ENCODE measurements around the gene ARL6IP5. TPM values are rescaled to one million over a fixed set of nuclear protein-coding genes. Genes with fewer than 3 reads are reported as not detected.

ARL6IP5 gene
- 100 to 1,000 TPM in 4 of 5 experiments, 10 to 100 TPM in 1; 75.8 to 226 (median 119) TPM for total RNA-seq
- 100 to 1,000 TPM; 330 to 457 TPM for polyA plus RNA-seq
- 72.0 reads per million, percentile 78 among the genes with 10 or more reads in this experiment for total RNA-seq

- Mint-ChIP-seq H3K27ac (peak within 1 kb of the TSS; percentile 92 to 99 (median 98)), H3K9me3 (peaks cover 0 to 2% (median 0%) of the 10 kb centered on the region in 11 donors), H3K4me1 (peaks cover 44 to 72% (median 62%) of the 10 kb centered on the region in 7 donors), H3K27me3 (no peaks in the 10 kb centered on the region), H3K4me3 (peak within 1 kb of the TSS; percentile 88 to 99 (median 97)), H3K36me3 (peaks cover 0 to 31% (median 11%) of the 10 kb centered on the region in 5 donors)
- ChIA-PET POLR2A (interaction anchor here (0.7 to 10.9 kb wide), 14 partner anchors 9 to 1346 kb away, joined by 3 to 103 read pairs (median 4); partner anchors contain the start of genes EOGT and TMF1), CTCF (interaction anchor here (0.9 to 1.3 kb wide), 3 partner anchors 27 to 36 kb away, joined by 3 to 8 read pairs (median 4); no protein-coding TSS in a partner anchor)
- peaks cover 0 to 5% (median 0%) of the 10 kb centered on the region in 3 experiments for H3K36me3 ChIP-seq (ENCODE audit: control insufficient read depth in 2 of 3, insufficient read depth in 3 of 3, low read length in 3 of 3)
- peak within 1 kb of the TSS; percentile 89 for H3K4me3 ChIP-seq (ENCODE audit: low read length)
- ATAC-seq (peak; percentile 84), DNase-seq (peak; percentile 71 to 95 (median 93))
- peak within 1 kb of the TSS; percentile 76 for H3K27ac ChIP-seq (ENCODE audit: low read depth, low read length)
- intact Hi-C loops (cut with micrococcal nuclease): loop anchor here (1.0 to 10.0 kb wide), 7 partner anchors 8 to 1980 kb away; partner anchors contain the start of genes SUCLG2 (in 2 of the 2), TMF1 (in 2 of the 2) and EOGT (in 1 of the 2)
- peaks cover 58% of the 10 kb centered on the region in 2 donors for H3K4me1 ChIP-seq (ENCODE audit: control insufficient read depth in 2 of 2, insufficient read depth in 2 of 2, low read length in 2 of 2)
- H3K9me3 ChIP-seq (ENCODE audit: control insufficient read depth in 2 of 3, low read length in 3 of 3): no peaks in the 10 kb centered on the region
- no peaks in the 10 kb centered on the region for H3K27me3 ChIP-seq (ENCODE audit: control insufficient read depth in 2 of 2, insufficient read depth in 2 of 2, low read length in 2 of 2)
Observed at GRCh38 chr3:69084326-69085167, at the start of gene ARL6IP5. Gene ARL6IP5 (plus strand): TSS chr3:69084937. CDS start chr3:69085048, 111 bp downstream.

- Histone ChIP-seq H3K9me3 (ENCODE audit: control insufficient read depth in 2 of 3, low read length in 3 of 3) (no peaks in the 10 kb centered on the region), H3K4me3 (ENCODE audit: low read length) (no peak overlapping the region), H3K27me3 (ENCODE audit: control insufficient read depth in 2 of 2, insufficient read depth in 2 of 2, low read length in 2 of 2) (no peaks in the 10 kb centered on the region), H3K36me3 (ENCODE audit: control insufficient read depth in 2 of 3, insufficient read depth in 3 of 3, low read length in 3 of 3) (peaks cover 7 to 41% (median 41%) of the 10 kb centered on the region in 3 experiments), H3K27ac (ENCODE audit: low read depth, low read length) (no peak overlapping the region), H3K4me1 (ENCODE audit: control insufficient read depth in 2 of 2, insufficient read depth in 2 of 2, low read length in 2 of 2) (peaks cover 6 to 17% of the 10 kb centered on the region in 2 donors)
- H3K36me3 Mint-ChIP-seq: peaks cover 20 to 50% (median 35%) of the 10 kb centered on the region in 5 donors
- peaks cover 14 to 41% (median 36%) of the 10 kb centered on the region in 7 donors for H3K4me1 Mint-ChIP-seq
- no peak for DNase-seq
- no peak for ATAC-seq
- ChIA-PET CTCF (no interaction called here), POLR2A (interaction anchor here (0.9 kb wide), 1 partner anchor 32 kb away, joined by 3 read pairs; no protein-coding TSS in a partner anchor)
- intact Hi-C loops (cut with micrococcal nuclease): no loop called here
- H3K4me3 Mint-ChIP-seq: peak overlapping the region in 1 of 10 donors; percentile 37
- H3K9me3 Mint-ChIP-seq: no peaks in the 10 kb centered on the region
- peak overlapping the region in 2 of 9 donors; percentile 46 to 49 for H3K27ac Mint-ChIP-seq
- no peaks in the 10 kb centered on the region for H3K27me3 Mint-ChIP-seq
Observed at GRCh38 chr3:69044608-69045007, 40.1 kb upstream of the ARL6IP5 start.

- CTCF ChIA-PET: no interaction called here
- peaks cover 9 to 29% (median 24%) of the 10 kb centered on the region in 5 donors for H3K36me3 Mint-ChIP-seq
Observed at GRCh38 chr3:69048990-69049389, 35.7 kb upstream of the ARL6IP5 start.

GRCh38 chr3:69051756-69052471 is 32.8 kb upstream of the ARL6IP5 start, which contains the start of gene TMF1:
Gene TMF1 (minus strand): TSS chr3:69052333. CDS start chr3:69052086, 247 bp downstream.
- CTCF ChIA-PET: interaction anchor here (0.7 to 1.7 kb wide), 3 partner anchors 27 to 38 kb away, joined by 3 to 4 read pairs (median 4); partner anchors contain the start of gene EOGT
- H3K4me1 ChIP-seq (ENCODE audit: control insufficient read depth in 2 of 2, insufficient read depth in 2 of 2, low read length in 2 of 2): peaks cover 20 to 30% of the 10 kb centered on the region in 2 donors
- no peaks in the 10 kb centered on the region for H3K27me3 ChIP-seq (ENCODE audit: control insufficient read depth in 2 of 2, insufficient read depth in 2 of 2, low read length in 2 of 2)
- H3K27ac Mint-ChIP-seq: peak within 1 kb of the TSS; percentile 92 to 99 (median 98)
- ATAC-seq: peak; percentile 95
- peak within 1 kb of the TSS; percentile 96 for H3K4me3 ChIP-seq (ENCODE audit: low read length)
- peaks cover 0 to 4% (median 0%) of the 10 kb centered on the region in 11 donors for H3K9me3 Mint-ChIP-seq
- H3K4me1 Mint-ChIP-seq: peaks cover 20 to 59% (median 48%) of the 10 kb centered on the region in 7 donors
- peak within 1 kb of the TSS; percentile 87 for H3K27ac ChIP-seq (ENCODE audit: low read depth, low read length)
- peak within 1 kb of the TSS; percentile 94 to 99 (median 96) for H3K4me3 Mint-ChIP-seq
- intact Hi-C loops (cut with micrococcal nuclease): loop anchor here (1.0 to 2.0 kb wide), 8 partner anchors 17 to 254 kb away; partner anchors contain the start of genes ARL6IP5 (in 2 of the 2), EOGT (in 2 of the 2) and UBA3 (in 2 of the 2)
- no peaks in the 10 kb centered on the region for H3K9me3 ChIP-seq (ENCODE audit: control insufficient read depth in 2 of 3, low read length in 3 of 3)
- POLR2A ChIA-PET: interaction anchor here (0.8 to 4.6 kb wide), 12 partner anchors 8 to 50 kb away, joined by 3 to 103 read pairs (median 5); partner anchors contain the start of genes ARL6IP5, EOGT and UBA3
- H3K36me3 ChIP-seq (ENCODE audit: control insufficient read depth in 2 of 3, insufficient read depth in 3 of 3, low read length in 3 of 3): peaks cover 3 to 24% (median 22%) of the 10 kb centered on the region in 3 experiments
- H3K27me3 Mint-ChIP-seq: peaks cover 0 to 2% (median 0%) of the 10 kb centered on the region in 5 donors
- H3K36me3 Mint-ChIP-seq: peaks cover 9 to 21% (median 17%) of the 10 kb centered on the region in 5 donors
- peak; percentile 93 to 98 (median 98) for DNase-seq

More at GRCh38 chr3:69048990-69049389, 35.7 kb upstream of the ARL6IP5 start:
- Histone ChIP-seq H3K4me3 (ENCODE audit: low read length) (no peak overlapping the region), H3K27ac (ENCODE audit: low read depth, low read length) (no peak overlapping the region), H3K36me3 (ENCODE audit: control insufficient read depth in 2 of 3, insufficient read depth in 3 of 3, low read length in 3 of 3) (peaks cover 3 to 20% (median 16%) of the 10 kb centered on the region in 3 experiments), H3K27me3 (ENCODE audit: control insufficient read depth in 2 of 2, insufficient read depth in 2 of 2, low read length in 2 of 2) (no peaks in the 10 kb centered on the region), H3K9me3 (ENCODE audit: control insufficient read depth in 2 of 3, low read length in 3 of 3) (no peaks in the 10 kb centered on the region), H3K4me1 (ENCODE audit: control insufficient read depth in 2 of 2, insufficient read depth in 2 of 2, low read length in 2 of 2) (peaks cover 20 to 30% of the 10 kb centered on the region in 2 donors)
- ATAC-seq (no peak), DNase-seq (no peak)
- peaks cover 0 to 4% (median 0%) of the 10 kb centered on the region in 11 donors for H3K9me3 Mint-ChIP-seq
- intact Hi-C loops (cut with micrococcal nuclease): no loop called here
- H3K4me3 Mint-ChIP-seq: peak overlapping the region; percentile 36 to 99 (median 56)
- peaks cover 0 to 2% (median 0%) of the 10 kb centered on the region in 5 donors for H3K27me3 Mint-ChIP-seq
- H3K27ac Mint-ChIP-seq: peak overlapping the region in 3 of 9 donors; percentile 14 to 78 (median 41)
- H3K4me1 Mint-ChIP-seq: peaks cover 22 to 68% (median 59%) of the 10 kb centered on the region in 7 donors
- POLR2A ChIA-PET: interaction anchor here (1.3 kb wide), 1 partner anchor 36 kb away, joined by 3 read pairs; no protein-coding TSS in a partner anchor

GRCh38 chr3:69052472-69052898 is 32.3 kb upstream of the ARL6IP5 start:
- no peak for DNase-seq
- H3K4me3 Mint-ChIP-seq: peak overlapping the region; percentile 94 to 99 (median 96)
- peaks cover 7 to 19% (median 14%) of the 10 kb centered on the region in 5 donors for H3K36me3 Mint-ChIP-seq
- peaks cover 20 to 26% of the 10 kb centered on the region in 2 donors for H3K4me1 ChIP-seq (ENCODE audit: control insufficient read depth in 2 of 2, insufficient read depth in 2 of 2, low read length in 2 of 2)
- peak overlapping the region; percentile 92 to 99 (median 98) for H3K27ac Mint-ChIP-seq
- POLR2A ChIA-PET: interaction anchor here (1.2 to 4.6 kb wide), 10 partner anchors 12 to 49 kb away, joined by 3 to 103 read pairs (median 6); partner anchors contain the start of genes ARL6IP5, EOGT and UBA3
- peak overlapping the region; percentile 87 for H3K27ac ChIP-seq (ENCODE audit: low read depth, low read length)
- CTCF ChIA-PET: interaction anchor here (0.7 to 1.7 kb wide), 3 partner anchors 27 to 39 kb away, joined by 3 to 4 read pairs (median 4); partner anchors contain the start of gene EOGT
- peak overlapping the region; percentile 96 for H3K4me3 ChIP-seq (ENCODE audit: low read length)
- intact Hi-C loops (cut with micrococcal nuclease): loop anchor here (1.0 to 2.0 kb wide), 6 partner anchors 28 to 254 kb away; partner anchors contain the start of genes ARL6IP5 (in 2 of the 2), EOGT (in 2 of the 2) and UBA3 (in 2 of the 2)
- H3K36me3 ChIP-seq (ENCODE audit: control insufficient read depth in 2 of 3, insufficient read depth in 3 of 3, low read length in 3 of 3): peaks cover 3 to 20% (median 18%) of the 10 kb centered on the region in 3 experiments
- H3K27me3 Mint-ChIP-seq: peaks cover 0 to 2% (median 0%) of the 10 kb centered on the region in 5 donors
- H3K9me3 ChIP-seq (ENCODE audit: control insufficient read depth in 2 of 3, low read length in 3 of 3): no peaks in the 10 kb centered on the region
- peaks cover 17 to 59% (median 47%) of the 10 kb centered on the region in 7 donors for H3K4me1 Mint-ChIP-seq
- no peaks in the 10 kb centered on the region for H3K27me3 ChIP-seq (ENCODE audit: control insufficient read depth in 2 of 2, insufficient read depth in 2 of 2, low read length in 2 of 2)
- peak; percentile 0 for ATAC-seq
- H3K9me3 Mint-ChIP-seq: peaks cover 0 to 4% (median 0%) of the 10 kb centered on the region in 11 donors

Measured in naive thymus-derived CD4-positive, alpha-beta T cell (primary cell).